ENCODE measurements around the gene ROBO1.

ROBO1 gene

DNA sequence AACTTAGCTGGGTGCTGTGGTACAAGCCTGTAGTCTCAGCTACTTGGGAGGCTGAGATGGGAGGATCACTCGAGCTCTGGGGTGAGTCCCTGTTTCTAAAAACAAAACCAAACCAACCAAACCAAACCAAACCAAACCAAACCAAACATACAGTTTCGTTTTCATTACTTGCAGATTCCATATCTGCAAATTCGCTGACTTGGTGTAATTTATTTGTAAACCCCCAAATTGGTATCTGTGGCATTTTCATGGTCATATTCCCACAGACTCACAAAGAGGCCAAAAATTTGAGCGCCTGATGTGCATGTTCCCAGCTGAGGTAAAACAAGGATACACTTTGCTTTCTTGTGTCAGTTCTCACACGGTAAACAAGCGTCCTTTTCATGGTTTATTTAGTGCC, 1138.3 kb downstream of the ROBO1 start:
- 99% methylated on average over 6 of the region's 6 CpGs for WGBS
- Histone ChIP-seq H3K9me3 (ENCODE audit: insufficient read depth, low read depth, low read length) (no peaks in the 10 kb centered on the region), H3K4me1 (ENCODE audit: insufficient read depth, low read length) (no peaks in the 10 kb centered on the region)

DNA sequence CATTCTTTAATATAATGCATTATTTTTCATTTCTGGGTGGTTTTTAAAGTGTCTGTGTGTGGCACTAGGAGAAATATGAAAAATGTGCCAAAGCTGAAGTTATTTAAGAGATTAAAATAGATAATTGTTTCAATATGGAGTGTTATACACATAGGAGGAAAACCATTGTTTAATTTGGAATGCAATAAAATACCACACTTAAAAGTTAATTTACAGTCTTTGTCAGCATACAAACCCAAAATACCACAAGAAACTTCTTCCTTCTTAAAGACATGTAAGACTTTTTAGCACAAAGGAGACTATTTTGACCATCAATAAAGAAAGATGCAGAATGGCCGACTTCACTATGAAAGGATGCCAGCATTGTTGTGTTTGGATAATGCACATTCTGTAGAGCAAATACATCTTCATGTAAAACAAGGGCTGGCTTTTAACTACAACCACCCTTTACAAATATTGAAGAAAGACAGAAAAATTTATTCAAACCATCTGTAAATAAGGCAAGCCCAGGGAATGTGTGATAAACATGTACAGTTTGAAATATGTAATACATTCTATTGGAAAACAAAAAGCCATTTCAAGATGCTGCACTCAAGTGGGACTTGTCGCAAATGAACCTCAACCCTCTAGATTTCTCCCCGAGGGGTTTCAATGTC, 1146.6 kb downstream of the ROBO1 start:
- Histone ChIP-seq H3K9ac (ENCODE audit: low read depth, low read length) (no peak overlapping the region), H3K4me1 (ENCODE audit: insufficient read depth, low read length) (no peaks in the 10 kb centered on the region), H3K36me3 (ENCODE audit: insufficient read depth, low read length) (peaks cover 44% of the 10 kb centered on the region), H3K4me3 (ENCODE audit: low read length) (no peak overlapping the region), H3K27me3 (ENCODE audit: insufficient read depth, low read length) (no peaks in the 10 kb centered on the region), H3K27ac (ENCODE audit: low read depth, low read length) (no peak overlapping the region), H3K9me3 (ENCODE audit: insufficient read depth, low read depth, low read length) (no peaks in the 10 kb centered on the region)
- WGBS = 94% methylated on average over 3 of the region's 3 CpGs

More for the DNA sequence above, 1138.3 kb downstream of the ROBO1 start:
- no peak overlapping the region for H3K4me3 ChIP-seq (ENCODE audit: low read length)
- no peak overlapping the region for H3K9ac ChIP-seq (ENCODE audit: low read depth, low read length)
- H3K27ac ChIP-seq (ENCODE audit: low read depth, low read length) = no peak overlapping the region
- peaks cover 64% of the 10 kb centered on the region for H3K36me3 ChIP-seq (ENCODE audit: insufficient read depth, low read length)
- H3K27me3 ChIP-seq (ENCODE audit: insufficient read depth, low read length) = no peaks in the 10 kb centered on the region

DNA sequence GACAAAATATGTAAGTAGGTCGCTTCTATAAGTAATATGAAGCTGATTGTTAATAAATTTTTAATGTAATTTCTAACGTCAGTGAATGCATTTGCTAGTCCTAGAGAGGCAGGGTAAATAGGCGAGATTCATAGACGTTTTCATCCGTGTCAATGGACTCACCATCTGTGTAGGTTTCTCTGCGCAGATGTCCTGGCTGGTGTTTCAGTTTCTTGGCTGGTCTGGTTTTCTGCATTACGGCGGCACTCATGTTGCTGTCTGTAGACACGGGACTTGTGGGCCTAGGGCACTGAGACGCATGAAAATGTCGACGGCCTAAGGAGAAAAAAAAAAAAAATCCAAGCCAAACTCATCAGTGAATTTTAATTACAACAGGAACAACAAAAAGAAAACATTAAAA, 1153.3 kb downstream of the ROBO1 start:
- H3K27ac ChIP-seq (ENCODE audit: low read depth, low read length) = no peak overlapping the region
- WGBS = 91% methylated on average over 12 of the region's 12 CpGs

DNA sequence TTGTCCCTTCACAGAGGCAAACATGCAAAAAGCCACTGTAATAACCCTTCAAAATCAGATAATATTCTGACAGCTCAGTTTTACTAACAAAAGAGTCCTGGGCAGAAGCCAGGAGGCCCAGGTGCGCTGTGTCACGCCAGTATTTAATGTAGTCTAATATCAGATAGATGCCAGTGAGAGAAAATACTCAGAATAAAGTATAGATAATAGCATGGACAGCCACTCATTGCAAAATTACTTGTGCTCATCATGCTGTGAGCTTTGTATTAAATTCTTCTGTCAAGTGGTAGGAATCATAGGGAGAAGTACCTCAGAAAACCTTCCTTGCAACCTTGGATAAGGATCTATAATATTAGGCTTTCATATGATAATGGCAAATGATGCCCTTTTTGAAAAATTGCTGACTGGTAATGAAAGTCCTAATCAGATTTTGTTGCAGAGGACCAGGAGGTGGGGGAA, 1154.3 kb downstream of the ROBO1 start:
- Histone ChIP-seq H3K27ac (ENCODE audit: low read depth, low read length) (no peak overlapping the region), H3K9me3 (ENCODE audit: insufficient read depth, low read depth, low read length) (no peaks in the 10 kb centered on the region), H3K9ac (ENCODE audit: low read depth, low read length) (no peak overlapping the region), H3K4me3 (ENCODE audit: low read length) (no peak overlapping the region), H3K36me3 (ENCODE audit: insufficient read depth, low read length) (peaks cover 44% of the 10 kb centered on the region), H3K4me1 (ENCODE audit: insufficient read depth, low read length) (no peaks in the 10 kb centered on the region), H3K27me3 (ENCODE audit: insufficient read depth, low read length) (no peaks in the 10 kb centered on the region)
- 100% methylated on average over 2 of the region's 2 CpGs for WGBS

More for the DNA sequence above, 1153.3 kb downstream of the ROBO1 start:
- no peak overlapping the region for H3K9ac ChIP-seq (ENCODE audit: low read depth, low read length)
- no peaks in the 10 kb centered on the region for H3K9me3 ChIP-seq (ENCODE audit: insufficient read depth, low read depth, low read length)
- H3K4me1 ChIP-seq (ENCODE audit: insufficient read depth, low read length) = no peaks in the 10 kb centered on the region
- H3K27me3 ChIP-seq (ENCODE audit: insufficient read depth, low read length) = no peaks in the 10 kb centered on the region
- no peak overlapping the region for H3K4me3 ChIP-seq (ENCODE audit: low read length)
- peaks cover 44% of the 10 kb centered on the region for H3K36me3 ChIP-seq (ENCODE audit: insufficient read depth, low read length)

DNA sequence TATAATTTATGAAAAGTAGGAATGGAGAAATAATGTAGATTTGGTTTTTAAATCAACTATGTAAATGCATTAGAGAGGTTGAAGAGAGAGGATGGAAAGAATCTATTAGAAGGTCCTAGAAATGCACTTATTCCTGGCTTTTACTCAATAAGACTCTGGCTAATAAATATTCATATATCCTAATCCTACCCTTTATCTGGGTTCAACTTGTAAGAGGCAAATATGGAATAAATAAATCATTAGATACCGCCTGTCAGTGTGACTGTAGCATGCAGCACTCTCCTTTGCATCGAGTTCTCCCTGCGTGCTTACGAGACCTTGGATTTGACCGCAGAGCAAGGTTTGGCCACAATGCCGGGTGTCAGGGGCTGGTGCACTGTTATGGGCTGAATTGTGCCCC, 1156.5 kb downstream of the ROBO1 start:
- Histone ChIP-seq H3K27ac (ENCODE audit: low read depth, low read length) (no peak overlapping the region), H3K9ac (ENCODE audit: low read depth, low read length) (no peak overlapping the region), H3K36me3 (ENCODE audit: insufficient read depth, low read length) (peaks cover 30% of the 10 kb centered on the region), H3K27me3 (ENCODE audit: insufficient read depth, low read length) (no peaks in the 10 kb centered on the region), H3K9me3 (ENCODE audit: insufficient read depth, low read depth, low read length) (no peaks in the 10 kb centered on the region), H3K4me3 (ENCODE audit: low read length) (no peak overlapping the region), H3K4me1 (ENCODE audit: insufficient read depth, low read length) (no peaks in the 10 kb centered on the region)
- WGBS = 94% methylated on average over 6 of the region's 6 CpGs

DNA sequence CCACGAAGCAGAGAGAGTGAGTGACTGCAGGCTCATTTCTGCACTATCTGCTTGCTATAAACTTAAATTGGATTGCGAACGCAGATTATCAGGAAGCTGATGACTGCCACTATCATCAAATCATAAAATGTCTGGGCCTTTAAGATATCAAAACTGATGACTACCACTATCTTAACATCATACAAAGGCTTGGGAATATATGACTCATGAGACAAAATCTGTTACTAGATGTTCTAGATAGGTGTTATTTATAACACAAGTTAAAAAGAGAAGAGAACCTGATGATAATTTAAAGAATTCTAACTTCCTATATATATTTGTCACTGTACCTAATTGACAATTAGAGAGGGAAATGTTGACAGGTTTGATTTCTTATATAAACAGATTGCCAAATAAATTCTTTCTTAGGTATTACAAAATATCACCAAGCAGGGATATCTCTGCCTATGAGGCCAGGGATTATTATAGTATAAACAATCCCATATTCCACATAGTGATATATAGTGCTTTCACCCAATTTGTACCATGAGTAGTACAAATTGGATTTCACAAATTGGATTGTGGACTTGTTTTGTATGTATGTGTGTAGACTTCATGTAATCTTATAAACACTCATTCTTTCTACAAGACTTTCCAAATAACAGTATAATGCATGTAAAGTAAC, 1157.2 kb downstream of the ROBO1 start:
- Histone ChIP-seq H3K4me3 (ENCODE audit: low read length) (no peak overlapping the region), H3K36me3 (ENCODE audit: insufficient read depth, low read length) (peaks cover 35% of the 10 kb centered on the region), H3K27ac (ENCODE audit: low read depth, low read length) (no peak overlapping the region), H3K27me3 (ENCODE audit: insufficient read depth, low read length) (no peaks in the 10 kb centered on the region), H3K9me3 (ENCODE audit: insufficient read depth, low read depth, low read length) (no peaks in the 10 kb centered on the region), H3K4me1 (ENCODE audit: insufficient read depth, low read length) (no peaks in the 10 kb centered on the region), H3K9ac (ENCODE audit: low read depth, low read length) (no peak overlapping the region)
- WGBS = 65% methylated on average over 3 of the region's 3 CpGs

DNA sequence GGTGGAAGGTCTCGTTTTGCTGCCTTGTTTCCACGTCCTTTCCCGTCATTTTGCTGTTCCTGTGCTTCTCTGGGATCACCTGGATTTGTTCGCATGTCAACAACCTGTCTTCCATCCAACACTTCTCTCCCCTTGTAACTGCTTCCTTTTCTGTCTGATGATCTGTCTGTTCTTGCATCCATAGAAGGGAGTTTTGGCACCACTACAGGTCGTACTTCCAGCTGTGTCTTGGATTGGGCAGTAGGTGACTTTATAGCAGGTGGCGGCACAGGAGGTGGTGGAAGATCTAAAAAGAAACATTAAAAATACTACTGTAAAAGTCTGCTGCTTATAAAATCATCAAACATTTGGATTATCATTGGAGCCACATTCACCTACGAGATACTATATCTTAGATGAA, 1161.0 kb downstream of the ROBO1 start:
- WGBS = 91% methylated on average over 5 of the region's 7 CpGs
- Histone ChIP-seq H3K9ac (ENCODE audit: low read depth, low read length) (no peak overlapping the region), H3K9me3 (ENCODE audit: insufficient read depth, low read depth, low read length) (no peaks in the 10 kb centered on the region), H3K36me3 (ENCODE audit: insufficient read depth, low read length) (peaks cover 21% of the 10 kb centered on the region), H3K27ac (ENCODE audit: low read depth, low read length) (no peak overlapping the region), H3K4me3 (ENCODE audit: low read length) (no peak overlapping the region), H3K27me3 (ENCODE audit: insufficient read depth, low read length) (no peaks in the 10 kb centered on the region), H3K4me1 (ENCODE audit: insufficient read depth, low read length) (no peaks in the 10 kb centered on the region)

DNA sequence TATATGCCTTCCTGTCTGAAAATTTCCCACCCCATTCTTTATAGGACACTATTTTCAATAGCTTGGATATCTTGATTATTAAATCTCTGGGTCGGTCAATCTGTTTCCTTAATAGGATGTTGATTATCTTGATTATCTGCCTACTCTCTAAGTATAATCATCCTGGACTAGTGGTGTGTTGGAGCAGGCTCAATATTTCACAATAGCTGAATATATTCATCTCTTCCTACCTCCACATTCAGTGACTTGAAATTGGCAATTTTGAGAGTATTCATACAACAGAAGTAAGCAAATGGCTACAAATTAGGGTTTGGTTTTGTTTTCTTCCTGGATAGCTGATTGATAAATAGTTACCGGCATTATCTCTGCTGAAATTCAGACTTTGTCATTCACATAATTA, 1162.6 kb downstream of the ROBO1 start:
- Histone ChIP-seq H3K27ac (ENCODE audit: low read depth, low read length) (no peak overlapping the region), H3K4me3 (ENCODE audit: low read length) (no peak overlapping the region), H3K27me3 (ENCODE audit: insufficient read depth, low read length) (no peaks in the 10 kb centered on the region), H3K36me3 (ENCODE audit: insufficient read depth, low read length) (peaks cover 21% of the 10 kb centered on the region), H3K4me1 (ENCODE audit: insufficient read depth, low read length) (no peaks in the 10 kb centered on the region), H3K9ac (ENCODE audit: low read depth, low read length) (no peak overlapping the region), H3K9me3 (ENCODE audit: insufficient read depth, low read depth, low read length) (no peaks in the 10 kb centered on the region)
- WGBS = 100% methylated on average over 1 of the region's 2 CpGs

DNA sequence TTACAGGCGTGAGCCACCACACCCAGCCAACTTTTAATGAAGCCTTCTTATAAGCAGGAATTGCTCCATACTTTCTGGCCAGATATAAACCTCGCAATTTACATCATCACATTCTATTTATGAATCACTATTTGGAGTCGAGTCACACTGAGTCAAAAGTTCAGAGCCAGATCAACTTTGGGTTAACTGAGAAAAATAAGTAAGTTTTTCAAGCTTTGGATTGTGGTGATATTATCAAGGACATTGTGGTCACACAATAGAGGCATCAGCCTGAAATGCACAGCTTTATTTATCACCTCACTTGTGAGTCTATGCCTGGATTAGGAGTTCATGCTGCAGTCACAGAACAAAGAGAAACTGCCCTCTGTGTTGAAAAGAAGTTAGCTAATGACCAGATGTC, 1163.5 kb downstream of the ROBO1 start:
- Histone ChIP-seq H3K27me3 (ENCODE audit: insufficient read depth, low read length) (no peaks in the 10 kb centered on the region), H3K9ac (ENCODE audit: low read depth, low read length) (no peak overlapping the region), H3K27ac (ENCODE audit: low read depth, low read length) (no peak overlapping the region), H3K4me1 (ENCODE audit: insufficient read depth, low read length) (no peaks in the 10 kb centered on the region), H3K4me3 (ENCODE audit: low read length) (no peak overlapping the region), H3K9me3 (ENCODE audit: insufficient read depth, low read depth, low read length) (no peaks in the 10 kb centered on the region), H3K36me3 (ENCODE audit: insufficient read depth, low read length) (peaks cover 21% of the 10 kb centered on the region)
- WGBS = 95% methylated on average over 3 of the region's 3 CpGs

DNA sequence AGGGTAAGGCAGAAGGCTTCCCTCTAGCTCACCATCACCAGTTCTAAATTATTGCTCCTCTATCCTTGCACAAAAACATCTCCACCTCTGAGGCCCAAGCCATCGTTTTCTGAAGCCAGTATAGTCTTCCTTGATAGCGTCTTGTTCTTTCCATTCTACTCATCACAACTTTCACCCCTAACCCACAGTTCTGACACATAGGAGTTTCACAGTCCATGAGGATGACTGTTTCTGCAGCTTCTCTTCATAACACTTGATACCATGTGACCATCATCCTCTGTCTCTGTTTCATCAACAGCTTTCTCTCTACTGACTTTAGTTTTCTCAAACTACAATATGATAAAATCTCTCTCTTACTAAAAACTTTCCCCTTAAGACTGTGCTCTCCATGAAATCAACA, 1166.5 kb downstream of the ROBO1 start:
- WGBS = 92% methylated on average over 2 of the region's 2 CpGs
- Histone ChIP-seq H3K9me3 (ENCODE audit: insufficient read depth, low read depth, low read length) (no peaks in the 10 kb centered on the region), H3K9ac (ENCODE audit: low read depth, low read length) (no peak overlapping the region), H3K27me3 (ENCODE audit: insufficient read depth, low read length) (no peaks in the 10 kb centered on the region), H3K36me3 (ENCODE audit: insufficient read depth, low read length) (peaks cover 22% of the 10 kb centered on the region), H3K4me1 (ENCODE audit: insufficient read depth, low read length) (no peaks in the 10 kb centered on the region), H3K27ac (ENCODE audit: low read depth, low read length) (no peak overlapping the region), H3K4me3 (ENCODE audit: low read length) (no peak overlapping the region)

DNA sequence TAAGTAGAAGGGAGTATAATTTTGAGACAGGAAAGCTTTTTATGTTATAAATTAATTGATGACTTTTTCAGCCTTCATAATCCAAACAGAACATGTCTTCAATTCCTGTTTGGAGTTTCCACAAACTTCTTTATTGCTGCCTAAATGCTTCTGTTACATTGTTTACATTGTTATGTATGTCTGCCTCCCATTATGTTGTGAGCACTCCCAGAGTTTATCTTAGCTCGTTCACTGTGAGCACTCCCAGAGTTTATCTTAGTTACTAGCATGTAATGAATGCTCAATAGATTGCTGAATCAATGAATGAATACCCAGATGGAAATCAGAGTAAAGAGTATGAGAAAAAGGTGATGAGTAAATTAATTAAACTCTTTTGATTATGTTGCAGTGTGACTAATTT, 1178.0 kb downstream of the ROBO1 start:
- 27% methylated on average over 1 of the region's 1 CpG for WGBS
- Histone ChIP-seq H3K9me3 (ENCODE audit: insufficient read depth, low read depth, low read length) (no peaks in the 10 kb centered on the region), H3K9ac (ENCODE audit: low read depth, low read length) (no peak overlapping the region), H3K27me3 (ENCODE audit: insufficient read depth, low read length) (no peaks in the 10 kb centered on the region), H3K27ac (ENCODE audit: low read depth, low read length) (no peak overlapping the region), H3K4me1 (ENCODE audit: insufficient read depth, low read length) (peaks cover 13% of the 10 kb centered on the region), H3K4me3 (ENCODE audit: low read length) (no peak overlapping the region), H3K36me3 (ENCODE audit: insufficient read depth, low read length) (no peaks in the 10 kb centered on the region)

Data from HUES64 (cell line).